EH (cell line): ENCODE results near the gene FAM219A.
"Not testable (repeated sequence)": the region's sequence is repeated elsewhere in the genome, so short reads cannot be mapped to it uniquely, and the experiment has no call there.

Experiments
- DNase-seq: peaks from one replicate; pipeline ENCODE4 v3.0.0-alpha.2; 2015; ENCODE audit warnings: low read depth

The FAM219A gene

GRCh38 chr9:34443533-34443932 lies 14.8 kb downstream of the FAM219A start:
- peak; percentile 20 for DNase-seq

GRCh38 chr9:34442770-34443169 lies 15.6 kb downstream of the FAM219A start:
- no peak for DNase-seq

- DNase-seq = no peak
Observed at GRCh38 chr9:34440017-34440416, 18.4 kb downstream of the FAM219A start.

- DNase-seq = not testable (repeated sequence)
Observed at GRCh38 chr9:34438465-34438864, 19.9 kb downstream of the FAM219A start.

- DNase-seq = not testable (repeated sequence)
Observed at GRCh38 chr9:34437926-34438307, 20.5 kb downstream of the FAM219A start.

DNA sequence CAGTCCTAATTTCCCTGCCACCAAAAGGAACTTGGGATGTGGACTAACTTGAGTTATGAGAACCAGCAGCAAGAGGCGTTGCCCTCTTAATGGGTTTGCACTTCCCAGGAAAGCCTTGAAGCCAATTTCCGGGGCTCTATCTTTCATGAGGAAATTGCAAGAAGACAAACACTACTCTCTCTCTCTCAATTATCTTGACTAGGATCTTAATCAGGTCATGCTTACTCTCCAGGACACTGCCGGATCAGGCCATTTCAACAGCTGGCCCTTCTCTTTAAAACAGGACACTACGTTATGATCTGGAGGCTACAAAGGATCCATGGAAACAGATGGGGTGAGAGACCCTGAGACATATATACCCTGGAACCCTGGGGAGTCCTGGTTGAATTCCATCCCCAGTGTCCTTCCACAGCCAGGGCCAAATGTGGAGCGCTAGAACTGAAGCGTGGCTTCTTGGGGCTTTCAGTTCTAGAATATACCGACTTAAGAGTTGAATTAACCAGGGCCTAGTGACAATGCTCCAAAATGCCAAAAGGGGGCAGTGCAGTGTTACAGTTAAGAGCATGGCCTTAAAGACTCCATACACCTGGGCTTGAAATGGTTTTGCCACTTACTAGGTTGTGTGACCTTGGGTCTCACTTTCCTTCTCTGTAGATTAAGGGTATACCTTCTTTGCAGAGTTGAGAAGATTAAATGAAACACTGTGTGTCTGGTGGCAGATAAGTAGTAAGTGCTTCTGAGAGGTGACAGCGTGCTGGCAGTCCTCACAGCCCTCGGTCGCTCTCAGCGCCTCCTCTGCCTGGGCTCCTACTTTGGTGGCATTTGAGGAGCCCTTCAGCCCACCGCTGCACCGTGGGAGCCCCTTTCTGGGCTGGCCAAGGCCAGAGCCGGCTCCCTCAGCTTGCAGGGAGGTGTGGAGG lies 21.1 kb downstream of the FAM219A start:
- peak; percentile 69 for DNase-seq

DNA sequence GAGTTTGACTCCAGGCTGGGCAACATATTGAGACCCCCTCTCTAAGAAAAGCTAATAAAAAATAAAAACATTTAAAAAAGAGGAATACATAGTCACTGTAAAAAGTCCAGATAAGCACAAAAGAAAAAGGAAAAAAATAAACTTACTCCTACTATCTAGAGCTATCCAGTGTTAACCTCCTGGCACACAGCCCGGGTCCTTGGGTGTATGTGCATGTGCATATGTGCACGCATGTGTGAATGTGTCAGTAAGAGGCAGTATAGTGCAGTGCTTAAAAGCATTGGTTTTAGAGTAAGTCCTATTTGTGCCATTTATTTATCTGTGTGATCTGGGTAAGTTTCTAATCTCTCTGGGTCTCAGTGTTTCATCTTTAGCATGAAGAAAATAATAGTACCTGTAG lies 26.7 kb downstream of the FAM219A start:
- no peak for DNase-seq

- DNase-seq = peak; percentile 80
Observed at GRCh38 chr9:34430843-34431437, 27.4 kb downstream of the FAM219A start.

- peak; percentile 26 for DNase-seq
Observed at GRCh38 chr9:34428325-34428958, 29.9 kb downstream of the FAM219A start.

GRCh38 chr9:34426347-34427074 lies 31.9 kb downstream of the FAM219A start:
- DNase-seq = no peak

DNA sequence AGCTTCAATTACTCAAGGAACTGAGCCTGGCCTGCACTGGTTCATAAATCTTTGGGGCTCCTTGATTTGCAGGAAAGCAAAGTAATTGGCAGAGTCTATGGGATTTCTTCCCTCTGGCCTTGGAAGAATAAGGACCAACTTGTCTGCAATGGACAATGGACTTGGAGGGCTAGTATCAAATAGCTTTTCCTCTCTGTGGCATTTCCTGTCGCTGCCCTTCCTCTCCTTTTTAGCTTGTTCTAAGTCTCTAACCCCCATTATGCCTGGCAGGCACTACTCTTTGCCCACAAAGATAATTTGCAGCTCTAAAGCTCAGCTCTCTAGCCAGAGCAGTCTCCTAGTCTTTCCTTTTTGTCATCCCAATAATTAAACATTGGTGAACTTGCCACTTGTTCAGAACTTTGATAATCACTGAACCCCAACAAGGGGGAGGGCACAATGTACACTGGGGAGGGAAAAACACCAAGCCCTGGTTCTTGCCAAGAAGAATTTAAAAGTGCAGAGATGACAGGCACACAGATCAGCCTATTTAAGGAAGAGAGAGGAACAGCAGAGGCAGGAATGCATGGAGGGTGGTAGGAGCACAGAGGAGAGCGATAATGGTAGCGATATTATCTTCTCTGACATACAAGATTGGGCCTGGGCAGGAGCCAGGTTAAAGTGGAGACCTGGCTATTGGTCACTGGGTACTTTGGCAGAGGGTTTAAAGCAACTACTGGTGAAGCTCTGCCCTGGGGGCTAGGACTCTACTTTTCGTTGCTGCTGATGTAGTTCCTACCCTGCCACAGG lies 38.5 kb downstream of the FAM219A start:
- no peak for DNase-seq

DNA sequence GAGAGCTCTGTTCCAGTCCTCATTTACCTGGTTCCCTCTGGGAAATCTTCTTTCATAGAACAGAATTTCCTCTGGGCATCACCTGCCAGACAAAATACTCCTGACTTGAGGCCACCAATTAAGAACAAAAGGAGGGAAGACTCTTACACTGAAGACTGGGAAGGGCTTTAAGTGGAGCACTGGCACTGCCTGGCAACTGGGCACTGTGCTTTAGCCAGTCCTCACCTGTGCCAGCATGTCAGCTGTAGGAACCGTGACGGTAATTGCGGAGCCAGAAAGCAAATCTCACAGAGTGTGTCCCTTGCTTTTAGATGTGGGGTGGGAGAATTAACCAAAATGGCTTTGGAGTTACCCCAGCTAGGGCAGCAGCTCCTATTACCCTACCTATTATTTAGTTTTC lies 40.6 kb downstream of the FAM219A start:
- no peak for DNase-seq

DNA sequence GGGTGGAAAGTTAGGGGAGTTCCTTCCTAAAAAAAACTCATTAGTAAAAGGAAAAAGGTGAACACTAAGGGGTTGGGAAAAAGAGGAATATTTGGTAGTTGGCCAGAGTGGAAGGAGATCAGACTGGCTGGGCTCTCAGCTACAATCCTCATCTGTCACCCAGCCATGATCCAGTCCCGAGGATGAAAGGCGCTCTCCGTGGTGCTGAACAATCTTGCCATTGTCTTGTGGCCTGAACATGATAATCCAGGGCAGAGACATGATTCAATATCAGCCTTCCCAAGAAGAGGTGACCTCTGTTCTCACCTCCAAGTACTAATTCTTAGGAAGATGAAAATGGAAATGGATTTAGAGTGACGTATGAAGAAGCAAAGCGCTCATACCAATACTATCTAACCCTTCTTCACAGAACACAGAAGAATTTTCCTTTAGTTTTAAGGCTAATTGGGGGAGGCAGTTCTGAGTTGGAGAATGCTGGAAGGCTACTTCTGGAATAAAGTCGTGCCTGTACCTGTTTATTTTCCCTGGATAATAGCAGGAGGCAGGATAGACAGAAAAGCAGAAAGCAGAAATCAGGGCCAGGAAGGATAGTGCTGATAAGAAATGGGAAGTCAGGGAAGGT lies 45.0 kb downstream of the FAM219A start:
- DNase-seq = peak; percentile 63

DNA sequence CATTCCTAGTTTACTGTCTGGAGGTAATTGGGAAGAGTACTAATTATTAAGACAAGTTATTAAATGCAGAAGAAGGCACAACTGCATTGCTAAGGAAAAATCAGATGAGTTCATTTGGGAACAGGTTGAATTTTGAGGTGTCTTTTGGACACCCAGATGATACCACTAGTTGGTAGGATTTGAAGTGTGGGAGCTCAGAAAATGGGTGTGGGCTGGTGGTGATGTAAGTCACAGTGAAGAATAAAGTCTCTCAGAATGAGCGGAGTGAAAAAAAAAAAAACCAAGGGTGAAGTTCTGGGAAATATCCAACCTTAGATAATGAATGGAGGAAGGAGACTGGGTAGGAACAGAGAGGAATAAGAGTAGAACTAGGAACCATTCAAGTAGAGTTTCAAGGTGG lies 46.0 kb downstream of the FAM219A start:
- no peak for DNase-seq

DNA sequence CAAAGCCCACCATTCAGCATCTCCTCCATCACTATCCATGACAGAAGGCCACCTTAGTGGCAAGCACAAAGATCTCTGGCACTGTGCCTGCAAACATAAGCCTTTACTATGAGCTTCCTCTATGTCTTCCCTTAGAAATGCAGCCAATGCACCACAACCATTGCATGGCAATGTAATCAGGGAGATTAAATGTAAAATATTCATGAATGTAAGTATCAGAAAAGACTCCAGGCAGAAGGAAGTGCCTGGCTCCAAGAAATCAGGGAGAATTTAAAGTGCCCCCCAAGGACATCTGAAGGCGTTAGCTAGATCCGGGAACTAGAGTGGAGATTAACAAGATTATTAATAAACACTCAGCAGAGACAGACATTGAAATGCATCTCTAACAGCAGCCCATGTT lies 49.2 kb downstream of the FAM219A start:
- DNase-seq = no peak

DNA sequence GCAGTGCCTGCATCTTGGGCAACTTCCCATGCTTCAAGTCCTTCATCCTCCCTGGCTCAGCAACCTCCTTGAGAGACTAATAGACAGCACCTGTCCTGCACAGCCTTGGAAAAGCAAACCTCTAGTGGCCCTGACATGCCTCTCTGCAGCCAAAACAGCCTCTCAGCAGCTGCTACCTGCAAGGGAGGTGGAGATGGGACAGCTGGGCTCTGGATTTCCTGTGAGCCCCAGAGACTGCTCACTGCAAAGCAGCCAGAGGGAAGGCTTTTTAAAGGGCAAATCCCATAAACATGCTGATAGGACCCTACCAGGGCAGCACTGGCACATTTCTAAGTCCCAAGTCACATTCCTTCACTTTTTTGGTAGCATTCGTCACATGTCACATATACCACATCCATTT lies 50.2 kb downstream of the FAM219A start:
- no peak for DNase-seq

- DNase-seq = no peak
Observed at GRCh38 chr9:34406219-34406618, 52.2 kb downstream of the FAM219A start.

- DNase-seq = peak; percentile 61
Observed at GRCh38 chr9:34405719-34406118, 52.7 kb downstream of the FAM219A start.

GRCh38 chr9:34403554-34404380 lies 54.6 kb downstream of the FAM219A start:
- peak; percentile 70 for DNase-seq
